PC-9 (cell line): ENCODE measurements around the gene LTB. TPM values are rescaled to one million over a fixed set of nuclear protein-coding genes. Genes with fewer than 3 reads are reported as not detected.

Source experiments
- BruUV-seq: library from RNA; stranded (reverse); fragments of 400-500 nt; replicated peaks from 2 replicates; lab custom pipeline; 2021; lab: Mats Ljungman, UMichigan
- CTCF ChIA-PET: fragments of 300-600 bp; sonication (Branson Sonifier 250); formaldehyde crosslinking; loops from one replicate; lab custom pipeline; 2022; ENCODE audit warnings: antibody characterized with exemption; lab: Charles Lee
- POLR2A ChIA-PET: fragments of 300-600 bp; sonication (Branson Sonifier 250); formaldehyde crosslinking; loops from one replicate; lab custom pipeline; 2022; ENCODE audit warnings: antibody characterized with exemption; ENCODE audit not compliant: unreplicated experiment; lab: Charles Lee
- DNase-seq, 2 experiments: peaks; one replicate each; pipeline versions ENCODE4 v3.0.0 to v3.0.0-alpha.2; 2015 to 2022; ENCODE audit warnings: mixed read lengths in 1 of 2
- H2AFZ ChIP-seq: fragments of 200-600 bp; sonication (generic); 2 replicates; pipeline ENCODE4 v1.8.1; 2017; ENCODE audit warnings: antibody characterized with exemption
- H3F3A ChIP-seq: fragments of 200-600 bp; sonication (generic); 2 replicates; pipeline ENCODE4 v1.8.1; 2017; ENCODE audit warnings: antibody characterized with exemption, mild to moderate bottlenecking, low read depth; ENCODE audit not compliant: insufficient read depth
- H3K27ac ChIP-seq: fragments of 200-600 bp; sonication (generic); 2 replicates; pipeline ENCODE4 v1.6.1; 2016; ENCODE audit warnings: mixed run types
- H3K27me3 ChIP-seq: fragments of 200-600 bp; sonication (generic); 2 replicates; pipeline ENCODE4 v1.6.1; 2016; ENCODE audit warnings: low read depth, mixed run types; ENCODE audit not compliant: insufficient read depth
- H3K36me3 ChIP-seq: fragments of 200-600 bp; sonication (generic); 2 replicates; pipeline ENCODE4 v1.6.1; 2016; ENCODE audit warnings: low read depth, mixed run types
- H3K4me1 ChIP-seq: fragments of 200-600 bp; sonication (generic); replicated peaks from 2 replicates; pipeline ENCODE4 v1.6.1; 2016; ENCODE audit warnings: mixed run types; ENCODE audit not compliant: insufficient read depth
- H3K4me2 ChIP-seq: fragments of 200-600 bp; sonication (generic); 2 replicates; pipeline ENCODE4 v1.6.1; 2017; ENCODE audit warnings: mixed run types
- H3K4me3 ChIP-seq: fragments of 200-600 bp; sonication (generic); 2 replicates; pipeline ENCODE4 v1.6.1; 2016; ENCODE audit warnings: mixed run types
- H3K79me2 ChIP-seq: fragments of 200-600 bp; sonication (generic); 2 replicates; pipeline ENCODE4 v1.6.1; 2017; ENCODE audit warnings: low read depth, mixed run types
- H3K9me2 ChIP-seq: fragments of 200-600 bp; sonication (generic); 2 replicates; pipeline ENCODE4 v1.8.1; 2017; ENCODE audit warnings: mild to moderate bottlenecking; ENCODE audit not compliant: insufficient read depth
- H3K9me3 ChIP-seq: fragments of 200-600 bp; sonication (generic); 2 replicates; pipeline ENCODE4 v1.8.1; 2016; ENCODE audit warnings: low read depth; ENCODE audit not compliant: insufficient read depth
- H4K20me1 ChIP-seq: fragments of 200-600 bp; sonication (generic); 2 replicates; pipeline ENCODE4 v1.8.1; 2017; ENCODE audit not compliant: insufficient read depth
- CTCF ChIP-seq: fragments of 200-600 bp; sonication (generic); conservative IDR thresholded peaks from 2 replicates; pipeline ENCODE4 v1.6.1; 2017; ENCODE audit warnings: mixed run types, antibody characterized with exemption, mild to moderate bottlenecking, moderate library complexity
- EZH2 ChIP-seq: fragments of 200-600 bp; sonication (generic); IDR thresholded peaks from 2 replicates; pipeline ENCODE4 v1.8.0; 2017; ENCODE audit warnings: antibody characterized with exemption, low read depth
- intact Hi-C: fragments of 100-400 bp; cut with micrococcal nuclease; formaldehyde crosslinking; loops from one replicate; pipeline ENCODE4 v1.10.0; 2022; ENCODE audit not compliant: unreplicated experiment
- total RNA-seq: library from RNA; stranded (reverse); gene quantifications from 2 replicates; pipeline ENCODE4 v1.2.3, GENCODE V29; 2021

The LTB gene
- total RNA-seq, 1 experiment from 2014 or later, result not detected

- Histone ChIP-seq H3K27ac (peak within 1 kb of the TSS; percentile 89), H3F3A (peaks cover 17% of the 10 kb centered on the region; the same call in 1 of the 2 replicates), H3K36me3 (peaks cover 12% of the 10 kb centered on the region; the same call in 1 of the 2 replicates), H3K4me2 (peak within 1 kb of the TSS; percentile 88), H3K9me2 (no peaks in the 10 kb centered on the region), H4K20me1 (no peaks in the 10 kb centered on the region), H3K79me2 (peaks cover 29% of the 10 kb centered on the region), H2AFZ (peak within 1 kb of the TSS; percentile 78), H3K27me3 (no peaks in the 10 kb centered on the region), H3K4me3 (peak within 1 kb of the TSS; percentile 78), H3K9me3 (no peaks in the 10 kb centered on the region), H3K4me1 (peaks cover 18% of the 10 kb centered on the region)
- peak; percentile 88 to 89 for DNase-seq
- CTCF ChIA-PET, result interaction anchor here (0.6 kb wide), 3 partner anchors 33 to 58 kb away, joined by 3 to 13 read pairs (median 5); no protein-coding TSS in a partner anchor
- no TSS peak for BruUV-seq
- TF ChIP-seq CTCF (peak; percentile 23; the same call in 1 of the 2 replicates), EZH2 (no peak)
- POLR2A ChIA-PET, result interaction anchor here (0.5 to 0.6 kb wide), 4 partner anchors 106 to 118 kb away, joined by 3 to 18 read pairs (median 10); partner anchors contain the start of genes BAG6, C6orf47 and GPANK1
- intact Hi-C loops, result loop anchor here (1.0 to 10.0 kb wide), 10 partner anchors 51 to 1321 kb away; partner anchors contain the start of genes CLIC1, GPANK1, GPSM3 and HSPA1B
These were observed 35.1 kb downstream of the LTB start, which contains the start of gene NFKBIL1 for GRCh38 chr6:31546958-31547726. Gene NFKBIL1, plus strand, starts transcription at chr6:31547608. Its CDS starts 87 bp downstream, at chr6:31547695.

DNA sequence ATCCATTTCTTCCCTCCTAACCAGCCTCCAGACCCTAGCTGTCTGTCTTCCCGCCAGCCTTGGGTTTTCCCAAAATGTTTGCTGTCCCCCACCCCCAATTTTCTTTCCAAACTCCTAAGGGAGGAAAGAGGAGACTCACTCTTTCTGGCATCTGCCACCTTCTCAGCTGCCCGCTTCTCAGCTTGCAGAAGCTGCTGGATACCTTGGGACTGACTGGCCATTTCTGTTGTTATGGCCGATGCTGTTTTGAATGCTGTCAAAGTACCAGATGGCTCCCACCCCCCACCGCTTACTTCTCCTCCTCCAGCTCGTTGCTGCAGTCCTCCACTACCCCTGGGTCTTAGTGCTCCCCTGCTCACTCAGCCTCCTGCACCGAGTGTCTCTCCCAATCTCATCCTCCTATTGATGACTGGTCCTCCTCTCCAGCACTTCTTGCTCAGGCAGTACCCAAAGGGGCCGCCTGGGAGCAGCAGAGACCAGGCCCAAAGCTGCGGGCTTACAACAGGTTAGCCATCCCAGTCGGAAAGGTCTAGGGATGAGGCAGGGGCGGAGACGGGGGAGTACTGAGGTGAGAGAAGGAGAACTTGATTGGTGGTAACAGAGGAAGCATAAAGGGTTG, 35.8 kb downstream of the LTB start, which contains the start of gene ATP6V1G2:
ATP6V1G2 (minus strand) TSS at position 270 of the 619 bp plus-strand sequence; CDS start at position 221, 49 bp downstream.
- POLR2A ChIA-PET, result interaction anchor here (0.6 kb wide), 1 partner anchor 296 kb away, joined by 3 read pairs; no protein-coding TSS in a partner anchor

More for the DNA sequence above, 35.8 kb downstream of the LTB start, which contains the start of gene ATP6V1G2:
- Histone ChIP-seq H3F3A (peaks cover 21% of the 10 kb centered on the region; the same call in 1 of the 2 replicates), H3K4me1 (peaks cover 18% of the 10 kb centered on the region), H2AFZ (peak within 1 kb of the TSS; percentile 78), H3K4me3 (peak within 1 kb of the TSS; percentile 78), H3K36me3 (peaks cover 12% of the 10 kb centered on the region; the same call in 1 of the 2 replicates), H3K4me2 (peak within 1 kb of the TSS; percentile 88), H3K27me3 (no peaks in the 10 kb centered on the region), H3K9me2 (no peaks in the 10 kb centered on the region), H3K79me2 (peaks cover 32% of the 10 kb centered on the region), H4K20me1 (no peaks in the 10 kb centered on the region), H3K27ac (peak within 1 kb of the TSS; percentile 89), H3K9me3 (no peaks in the 10 kb centered on the region)
- peak; percentile 87 to 92 for DNase-seq
- CTCF ChIA-PET, result interaction anchor here (0.6 kb wide), 3 partner anchors 12 to 155 kb away, joined by 3 to 13 read pairs (median 5); no protein-coding TSS in a partner anchor
- peak; percentile 97 for TF ChIP-seq CTCF
- TF ChIP-seq EZH2, result no peak
- intact Hi-C loops, result loop anchor here (1.0 to 10.0 kb wide), 10 partner anchors 52 to 1322 kb away; partner anchors contain the start of genes CLIC1, GPANK1, GPSM3 and HSPA1B
- BruUV-seq, result no TSS peak
